C4-2B (cell line): ENCODE results near the gene FBXL13.
"Not testable (repeated sequence)": the region's sequence is repeated elsewhere in the genome, so short reads cannot be mapped to it uniquely, and the experiment has no call there.

Experiments
- ZFX ChIP-seq: fragments of 450-650 bp; IDR thresholded peaks from 2 replicates; pipeline ENCODE4 v1.6.1; 2017
- TF ChIP-seq, protein P1 (sequence below): fragments of 450-650 bp; conservative IDR thresholded peaks from 2 replicates; pipeline ENCODE4 v1.5.1; 2017; ENCODE audit warnings: mild to moderate bottlenecking

DNA sequence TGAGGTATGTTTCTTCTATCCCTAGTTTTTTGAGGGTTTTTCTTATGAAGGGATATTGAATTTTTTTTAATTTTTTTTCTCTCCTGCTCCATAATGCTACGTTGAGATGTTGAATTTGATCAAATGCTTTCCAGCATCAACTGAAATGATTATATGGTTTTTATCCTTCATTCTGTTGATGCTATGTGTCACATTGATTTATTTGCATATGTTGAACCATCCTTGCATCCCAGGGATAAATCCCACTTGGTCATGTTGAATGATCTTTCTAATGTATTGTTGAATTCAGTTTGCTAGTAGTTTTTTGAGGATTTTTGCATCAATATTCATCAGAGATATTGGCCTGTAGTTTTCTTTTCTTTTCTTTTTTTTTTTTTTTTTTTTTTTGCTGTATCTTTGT is 171.0 kb downstream of the FBXL13 start:
- TF ChIP-seq, protein P1, sequence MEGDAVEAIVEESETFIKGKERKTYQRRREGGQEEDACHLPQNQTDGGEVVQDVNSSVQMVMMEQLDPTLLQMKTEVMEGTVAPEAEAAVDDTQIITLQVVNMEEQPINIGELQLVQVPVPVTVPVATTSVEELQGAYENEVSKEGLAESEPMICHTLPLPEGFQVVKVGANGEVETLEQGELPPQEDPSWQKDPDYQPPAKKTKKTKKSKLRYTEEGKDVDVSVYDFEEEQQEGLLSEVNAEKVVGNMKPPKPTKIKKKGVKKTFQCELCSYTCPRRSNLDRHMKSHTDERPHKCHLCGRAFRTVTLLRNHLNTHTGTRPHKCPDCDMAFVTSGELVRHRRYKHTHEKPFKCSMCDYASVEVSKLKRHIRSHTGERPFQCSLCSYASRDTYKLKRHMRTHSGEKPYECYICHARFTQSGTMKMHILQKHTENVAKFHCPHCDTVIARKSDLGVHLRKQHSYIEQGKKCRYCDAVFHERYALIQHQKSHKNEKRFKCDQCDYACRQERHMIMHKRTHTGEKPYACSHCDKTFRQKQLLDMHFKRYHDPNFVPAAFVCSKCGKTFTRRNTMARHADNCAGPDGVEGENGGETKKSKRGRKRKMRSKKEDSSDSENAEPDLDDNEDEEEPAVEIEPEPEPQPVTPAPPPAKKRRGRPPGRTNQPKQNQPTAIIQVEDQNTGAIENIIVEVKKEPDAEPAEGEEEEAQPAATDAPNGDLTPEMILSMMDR: not testable (repeated sequence)
- TF ChIP-seq ZFX: not testable (repeated sequence)
